Neural cell (in vitro differentiated cells): ENCODE results near the gene FHIT. TPM values are rescaled to one million over a fixed set of nuclear protein-coding genes. Genes with fewer than 3 reads are reported as not detected.

ENCODE experiments used
- H2AFZ ChIP-seq: fragments of 200-600, 300-800 bp; sonication (generic), shearing (Covaris generic); 2 replicates; pipeline ENCODE4 v1.6.0; 2014; ENCODE audit warnings: low read depth, mild to moderate bottlenecking, antibody characterized with exemption, low read length, moderate library complexity
- H3F3A ChIP-seq: fragments of 200-600 bp; shearing (Covaris generic); 2 replicates; pipeline ENCODE4 v1.6.1; 2016; ENCODE audit warnings: mild to moderate bottlenecking, moderate library complexity, mixed read lengths, antibody characterized with exemption, low read length; ENCODE audit not compliant: insufficient read depth, poor library complexity, severe bottlenecking
- H3K27ac ChIP-seq: fragments of 200-600, 300-800 bp; sonication (generic), shearing (Covaris generic); 2 replicates; pipeline ENCODE4 v1.5.1; 2014; ENCODE audit warnings: mild to moderate bottlenecking, low read length, moderate library complexity
- H3K27me3 ChIP-seq: fragments of 300-800, 200-600 bp; sonication (generic), shearing (Covaris generic); 2 replicates; pipeline ENCODE4 v1.6.0; 2014; ENCODE audit warnings: mild to moderate bottlenecking, low read depth, low read length, moderate library complexity; ENCODE audit not compliant: insufficient read depth
- H3K36me3 ChIP-seq: fragments of 300-800, 200-600 bp; sonication (generic), shearing (Covaris generic); 2 replicates; pipeline ENCODE4 v1.5.1; 2014; ENCODE audit warnings: mild to moderate bottlenecking, antibody characterized with exemption, low read length, moderate library complexity; ENCODE audit not compliant: insufficient read depth
- H3K4me2 ChIP-seq: fragments of 300-800, 200-600 bp; sonication (generic), shearing (Covaris generic); 2 replicates; pipeline ENCODE4 v1.6.0; 2014; ENCODE audit warnings: mild to moderate bottlenecking, low read length
- H3K4me3 ChIP-seq: fragments of 300-800, 200-600 bp; sonication (generic), shearing (Covaris generic); 2 replicates; pipeline ENCODE4 v1.5.1; 2014; ENCODE audit warnings: mild to moderate bottlenecking, low read length, moderate library complexity
- H3K79me2 ChIP-seq: fragments of 200-600 bp; shearing (Covaris generic); replicated peaks from 2 replicates; pipeline ENCODE4 v1.6.0; 2014; ENCODE audit warnings: mild to moderate bottlenecking, low read length, moderate library complexity; ENCODE audit not compliant: insufficient read depth
- H3K9ac ChIP-seq: fragments of 300-800, 200-600 bp; sonication (generic), shearing (Covaris generic); 2 replicates; pipeline ENCODE4 v1.6.1; 2016; ENCODE audit warnings: mild to moderate bottlenecking, low read length, mixed read lengths
- H3K9me2 ChIP-seq: fragments of 200-600 bp; shearing (Covaris generic); 2 replicates; pipeline ENCODE4 v1.6.1; 2016; ENCODE audit warnings: mild to moderate bottlenecking, low read length, mixed read lengths; ENCODE audit not compliant: insufficient read depth
- H3K9me3 ChIP-seq: fragments of 200-600, 300-800 bp; sonication (generic), shearing (Covaris generic); 2 replicates; pipeline ENCODE4 v1.6.1; 2016; ENCODE audit warnings: mild to moderate bottlenecking, mixed run types, low read length, moderate library complexity, mixed read lengths
- H4K20me1 ChIP-seq: fragments of 200-600 bp; shearing (Covaris generic); 2 replicates; pipeline ENCODE4 v1.6.1; 2016; ENCODE audit warnings: mild to moderate bottlenecking, mixed run types; ENCODE audit not compliant: insufficient read depth
- CTCF ChIP-seq: fragments of 450-650 bp; IDR thresholded peaks from 2 replicates; pipeline ENCODE4 v1.5.1; 2014; ENCODE audit warnings: antibody characterized with exemption, mild to moderate bottlenecking, moderate library complexity; ENCODE audit not compliant: poor library complexity, severe bottlenecking
- EP300 ChIP-seq: fragments of 450-650 bp; conservative IDR thresholded peaks from 2 replicates; pipeline ENCODE4 v1.6.1; 2014; ENCODE audit warnings: antibody characterized with exemption, mild to moderate bottlenecking, moderate library complexity; ENCODE audit not compliant: poor library complexity, severe bottlenecking
- EZH2 ChIP-seq: fragments of 200-600, 300-800 bp; shearing (Covaris generic), sonication (generic); IDR thresholded peaks from 2 replicates; pipeline ENCODE4 v1.6.1; 2014; ENCODE audit warnings: antibody characterized with exemption, low read length, borderline replicate concordance, mild to moderate bottlenecking; ENCODE audit not compliant: insufficient read depth, poor library complexity, severe bottlenecking
- MXI1 ChIP-seq: fragments of 450-650 bp; conservative IDR thresholded peaks from 2 replicates; pipeline ENCODE4 v1.6.1; 2014; ENCODE audit warnings: antibody characterized with exemption, mild to moderate bottlenecking; ENCODE audit not compliant: poor library complexity, severe bottlenecking
- POLR2AphosphoS5 ChIP-seq: IDR thresholded peaks from 2 replicates; pipeline ENCODE4 v1.6.1; 2012
- RAD21 ChIP-seq: fragments of 450-650 bp; conservative IDR thresholded peaks from 2 replicates; pipeline ENCODE4 v1.6.1; 2014; ENCODE audit warnings: antibody characterized with exemption, mild to moderate bottlenecking, moderate library complexity
- SMC3 ChIP-seq: fragments of 450-650 bp; conservative IDR thresholded peaks from 2 replicates; pipeline ENCODE4 v1.6.1; 2014; ENCODE audit warnings: antibody characterized with exemption, mild to moderate bottlenecking, moderate library complexity; ENCODE audit not compliant: poor library complexity
- TAF1 ChIP-seq: IDR thresholded peaks from 2 replicates; pipeline ENCODE4 v1.6.1; 2012; ENCODE audit warnings: low read depth
- polyA plus RNA-seq: library from polyadenylated mRNA; depleted of rRNA; stranded (reverse); fragments of >200 nt; gene quantifications from 2 replicates; pipeline ENCODE4 v1.2.3, GENCODE V29; 2014
- TF ChIP-seq, protein P1 (sequence below): IDR thresholded peaks from 2 replicates; pipeline ENCODE4 v1.6.1; 2012; ENCODE audit warnings: borderline replicate concordance

The FHIT gene
- polyA plus RNA-seq, 1 donor from 2014 or later, result not detected

- no peak overlapping the region for H3K4me2 ChIP-seq
- no peaks in the 10 kb centered on the region for H4K20me1 ChIP-seq
- no peaks in the 10 kb centered on the region for H3F3A ChIP-seq
- TF ChIP-seq TAF1 (no peak), SMC3 (no peak), CTCF (no peak), POLR2AphosphoS5 (no peak)
- no peaks in the 10 kb centered on the region for H3K36me3 ChIP-seq
- H2AFZ ChIP-seq, result no peak overlapping the region
- no peak overlapping the region for H3K9ac ChIP-seq
- H3K4me3 ChIP-seq, result no peak overlapping the region
- H3K27me3 ChIP-seq, result no peaks in the 10 kb centered on the region
- no peaks in the 10 kb centered on the region for H3K79me2 ChIP-seq
- H3K9me3 ChIP-seq, result no peaks in the 10 kb centered on the region
- H3K27ac ChIP-seq, result no peak overlapping the region
- H3K9me2 ChIP-seq, result no peaks in the 10 kb centered on the region
Measured at GRCh38 chr3:60617188-60617587, 634.1 kb downstream of the FHIT start.

DNA sequence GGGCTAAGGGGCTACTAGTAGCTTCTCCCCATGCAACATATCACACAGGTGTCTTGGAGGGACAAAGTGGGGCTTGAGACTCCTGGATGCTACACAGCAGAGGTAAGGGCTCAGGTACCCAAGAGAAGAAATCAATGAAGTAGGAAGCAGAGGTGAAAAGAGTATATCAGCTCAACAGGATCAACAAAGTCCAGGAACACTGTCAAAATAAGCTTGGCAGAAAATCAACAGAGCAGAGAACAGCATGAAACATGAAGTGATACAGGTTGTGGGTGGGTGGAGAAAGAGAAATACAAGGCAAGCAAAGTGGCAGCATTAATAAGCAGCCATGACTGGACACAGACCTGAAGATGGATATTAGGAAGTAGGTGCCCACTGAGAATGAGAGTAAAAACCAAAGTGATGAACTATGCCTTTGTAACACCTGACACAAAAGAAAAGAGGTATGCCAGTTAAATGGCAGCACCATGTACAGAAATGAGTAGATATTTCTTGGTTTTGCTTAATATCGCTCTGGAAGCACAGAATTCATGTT, 637.4 kb downstream of the FHIT start:
- no peak overlapping the region for H2AFZ ChIP-seq
- H3K36me3 ChIP-seq, result no peaks in the 10 kb centered on the region
- H3K9ac ChIP-seq, result no peak overlapping the region
- H3K79me2 ChIP-seq, result no peaks in the 10 kb centered on the region
- no peaks in the 10 kb centered on the region for H3K9me2 ChIP-seq
- H3K27me3 ChIP-seq, result no peaks in the 10 kb centered on the region
- no peak overlapping the region for H3K27ac ChIP-seq
- H3K4me3 ChIP-seq, result no peak overlapping the region
- no peaks in the 10 kb centered on the region for H3F3A ChIP-seq
- H3K4me2 ChIP-seq, result no peak overlapping the region
- H3K9me3 ChIP-seq, result no peaks in the 10 kb centered on the region
- H4K20me1 ChIP-seq, result no peaks in the 10 kb centered on the region
- TF ChIP-seq POLR2AphosphoS5 (no peak), SMC3 (no peak), CTCF (no peak), EZH2 (no peak), EP300 (no peak), RAD21 (no peak)

GRCh38 chr3:60610441-60611112, 640.7 kb downstream of the FHIT start:
- no peaks in the 10 kb centered on the region for H3K27me3 ChIP-seq
- no peak overlapping the region for H3K4me2 ChIP-seq
- no peaks in the 10 kb centered on the region for H3K9me3 ChIP-seq
- H4K20me1 ChIP-seq, result no peaks in the 10 kb centered on the region
- no peaks in the 10 kb centered on the region for H3K79me2 ChIP-seq
- H3K27ac ChIP-seq, result no peak overlapping the region
- no peak overlapping the region for H3K9ac ChIP-seq
- H3F3A ChIP-seq, result no peaks in the 10 kb centered on the region
- TF ChIP-seq EP300 (no peak), TAF1 (no peak), MXI1 (no peak), RAD21 (no peak), EZH2 (no peak), CTCF (no peak), POLR2AphosphoS5 (no peak), SMC3 (no peak)
- TF ChIP-seq, protein P1, sequence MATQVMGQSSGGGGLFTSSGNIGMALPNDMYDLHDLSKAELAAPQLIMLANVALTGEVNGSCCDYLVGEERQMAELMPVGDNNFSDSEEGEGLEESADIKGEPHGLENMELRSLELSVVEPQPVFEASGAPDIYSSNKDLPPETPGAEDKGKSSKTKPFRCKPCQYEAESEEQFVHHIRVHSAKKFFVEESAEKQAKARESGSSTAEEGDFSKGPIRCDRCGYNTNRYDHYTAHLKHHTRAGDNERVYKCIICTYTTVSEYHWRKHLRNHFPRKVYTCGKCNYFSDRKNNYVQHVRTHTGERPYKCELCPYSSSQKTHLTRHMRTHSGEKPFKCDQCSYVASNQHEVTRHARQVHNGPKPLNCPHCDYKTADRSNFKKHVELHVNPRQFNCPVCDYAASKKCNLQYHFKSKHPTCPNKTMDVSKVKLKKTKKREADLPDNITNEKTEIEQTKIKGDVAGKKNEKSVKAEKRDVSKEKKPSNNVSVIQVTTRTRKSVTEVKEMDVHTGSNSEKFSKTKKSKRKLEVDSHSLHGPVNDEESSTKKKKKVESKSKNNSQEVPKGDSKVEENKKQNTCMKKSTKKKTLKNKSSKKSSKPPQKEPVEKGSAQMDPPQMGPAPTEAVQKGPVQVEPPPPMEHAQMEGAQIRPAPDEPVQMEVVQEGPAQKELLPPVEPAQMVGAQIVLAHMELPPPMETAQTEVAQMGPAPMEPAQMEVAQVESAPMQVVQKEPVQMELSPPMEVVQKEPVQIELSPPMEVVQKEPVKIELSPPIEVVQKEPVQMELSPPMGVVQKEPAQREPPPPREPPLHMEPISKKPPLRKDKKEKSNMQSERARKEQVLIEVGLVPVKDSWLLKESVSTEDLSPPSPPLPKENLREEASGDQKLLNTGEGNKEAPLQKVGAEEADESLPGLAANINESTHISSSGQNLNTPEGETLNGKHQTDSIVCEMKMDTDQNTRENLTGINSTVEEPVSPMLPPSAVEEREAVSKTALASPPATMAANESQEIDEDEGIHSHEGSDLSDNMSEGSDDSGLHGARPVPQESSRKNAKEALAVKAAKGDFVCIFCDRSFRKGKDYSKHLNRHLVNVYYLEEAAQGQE, result no peak
- no peaks in the 10 kb centered on the region for H3K9me2 ChIP-seq
- no peak overlapping the region for H3K4me3 ChIP-seq
- H2AFZ ChIP-seq, result no peak overlapping the region
- H3K36me3 ChIP-seq, result no peaks in the 10 kb centered on the region
